Natural killer cell (primary cell): ENCODE results near the gene EVC. TPM values are rescaled to one million over a fixed set of nuclear protein-coding genes. Genes with fewer than 3 reads are reported as not detected.

Experiments used
- ATAC-seq, 3 donors: fragments of 150-1000 bp in 2 of 3; fragments of 200-7000 bp in 1 of 3; cut with Tn5 transposase; 1 replicate in 1 of 3; 2 replicates in 2 of 3; pipeline ENCODE4 v1.10.0; 2021; ENCODE audit warnings: mild to moderate bottlenecking in 2 of 3, moderate library complexity in 2 of 3
- DNase-seq, 2 donors: peaks; one replicate each; pipeline versions ENCODE4 v3.0.0 to v3.0.0-alpha.2; 2013 to 2021; ENCODE audit warnings: mixed read lengths in 1 of 2
- H3K27ac ChIP-seq: one replicate; pipeline ENCODE4 v1.5.1; 2013; ENCODE audit warnings: mild to moderate bottlenecking, low read length
- H3K27me3 ChIP-seq: one replicate; pipeline ENCODE4 v1.6.1; 2013; ENCODE audit warnings: low read length; ENCODE audit not compliant: control insufficient read depth, insufficient read depth
- H3K36me3 ChIP-seq: one replicate; pipeline ENCODE4 v1.6.1; 2013; ENCODE audit warnings: low read length; ENCODE audit not compliant: control insufficient read depth, insufficient read depth
- H3K4me1 ChIP-seq: one replicate; pipeline ENCODE4 v1.6.1; 2013; ENCODE audit warnings: low read length; ENCODE audit not compliant: control insufficient read depth, insufficient read depth
- H3K4me3 ChIP-seq: one replicate; pipeline ENCODE4 v1.5.1; 2013; ENCODE audit warnings: low read length
- H3K9me3 ChIP-seq: one replicate; pipeline ENCODE4 v1.6.1; 2013; ENCODE audit warnings: low read length; ENCODE audit not compliant: control insufficient read depth, insufficient read depth
- H3K27ac Mint-ChIP-seq, 2 donors: one replicate each; pipeline ENCODE4 v1.8.0; 2022; ENCODE audit warnings: mild to moderate bottlenecking in 2 of 2, mixed read lengths in 2 of 2, moderate library complexity in 1 of 2
- H3K27me3 Mint-ChIP-seq, 2 donors: one replicate each; pipeline ENCODE4 v1.8.0; 2022; ENCODE audit warnings: low read depth in 2 of 2, mixed read lengths in 2 of 2
- H3K36me3 Mint-ChIP-seq: one replicate; pipeline ENCODE4 v1.8.0; 2022; ENCODE audit warnings: mixed read lengths
- H3K4me1 Mint-ChIP-seq, 2 donors: one replicate each; pipeline ENCODE4 v1.8.0; 2022; ENCODE audit warnings: mixed read lengths in 2 of 2
- H3K4me3 Mint-ChIP-seq: one replicate; pipeline ENCODE4 v1.8.0; 2022; ENCODE audit warnings: mild to moderate bottlenecking, moderate library complexity, mixed read lengths
- H3K9me3 Mint-ChIP-seq, 2 donors: one replicate each; pipeline ENCODE4 v1.8.0; 2022; ENCODE audit warnings: mixed read lengths in 2 of 2
- WGBS: methylation state at CpG from one replicate; pipeline ENCODE4 v1.1.7; 2013; ENCODE audit warnings: missing lambda C conversion rate; ENCODE audit not compliant: insufficient coverage; 5-methylcytosine and 5-hydroxymethylcytosine counted together
- intact Hi-C: fragments of 100-400 bp; cut with micrococcal nuclease; formaldehyde crosslinking; loops from one replicate; pipeline ENCODE4 v1.14.2; 2022
- total RNA-seq, 4 donors: library from RNA; stranded (reverse); fragments of 120-200 nt in 1 of 4; gene quantifications; one replicate each; pipeline versions ENCODE4 v1.2.3 to v1.2.4, GENCODE V29; 2013 to 2022
- TF ChIP-seq, protein P1 (sequence below): fragments of 200-600 bp; IDR thresholded peaks from one replicate; pipeline ENCODE4 v1.8.0; 2022; ENCODE audit warnings: antibody characterized with exemption

EVC gene
- total RNA-seq, 3 donors from 2014 or later (not counting 1 experiment from before 2014, with no cell fraction given): 0.18 to 2.9 (median 0.42) TPM

DNA sequence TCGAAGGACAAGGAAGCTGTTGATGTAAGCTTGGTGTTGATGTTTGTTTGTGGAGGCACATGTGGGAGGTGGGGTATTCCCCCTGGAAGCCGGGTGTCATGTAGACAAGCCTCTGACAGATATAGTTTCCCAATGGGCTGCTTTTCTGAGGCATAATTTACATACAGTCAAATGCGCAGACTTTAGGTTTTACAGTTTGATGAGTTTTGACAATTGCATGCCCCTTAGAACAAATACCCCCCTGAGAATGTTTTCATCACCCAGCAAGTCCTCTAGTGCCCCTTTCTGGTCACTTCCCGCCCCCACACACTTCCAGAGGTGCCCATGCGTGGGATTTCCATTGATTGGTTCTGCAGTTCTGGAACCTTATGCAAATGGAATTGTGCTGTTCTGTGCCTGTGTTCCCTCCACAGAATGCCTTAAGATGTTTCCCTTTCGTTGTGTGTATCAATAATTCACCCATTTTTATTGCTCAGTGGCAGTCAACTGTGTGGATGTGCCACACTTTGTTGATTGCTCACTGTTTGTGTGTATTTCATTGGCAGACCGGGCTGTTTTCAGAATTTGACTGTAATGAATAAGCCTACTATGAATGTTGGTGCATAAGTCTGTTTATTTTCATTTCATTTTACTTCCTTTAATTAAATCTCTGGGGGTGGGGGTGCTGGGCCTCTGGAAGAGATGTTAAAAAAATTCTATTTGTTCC, 8.5 kb downstream of the EVC start:
- H3K27ac Mint-ChIP-seq: no peak overlapping the region
- H3K27ac ChIP-seq: no peak overlapping the region
- no peaks in the 10 kb centered on the region for H3K4me1 ChIP-seq
- no peaks in the 10 kb centered on the region for H3K4me1 Mint-ChIP-seq
- no peak overlapping the region for H3K4me3 ChIP-seq
- H3K36me3 ChIP-seq: no peaks in the 10 kb centered on the region
- H3K9me3 Mint-ChIP-seq: no peaks in the 10 kb centered on the region
- peaks cover 6 to 26% of the 10 kb centered on the region in 2 donors for H3K27me3 Mint-ChIP-seq
- peaks cover 3% of the 10 kb centered on the region for H3K9me3 ChIP-seq
- DNase-seq: no peak
- ATAC-seq: no peak
- WGBS: 81% methylated on average over 7 of the region's 7 CpGs
- no peak overlapping the region for H3K4me3 Mint-ChIP-seq
- H3K36me3 Mint-ChIP-seq: no peaks in the 10 kb centered on the region
- TF ChIP-seq, protein P1, sequence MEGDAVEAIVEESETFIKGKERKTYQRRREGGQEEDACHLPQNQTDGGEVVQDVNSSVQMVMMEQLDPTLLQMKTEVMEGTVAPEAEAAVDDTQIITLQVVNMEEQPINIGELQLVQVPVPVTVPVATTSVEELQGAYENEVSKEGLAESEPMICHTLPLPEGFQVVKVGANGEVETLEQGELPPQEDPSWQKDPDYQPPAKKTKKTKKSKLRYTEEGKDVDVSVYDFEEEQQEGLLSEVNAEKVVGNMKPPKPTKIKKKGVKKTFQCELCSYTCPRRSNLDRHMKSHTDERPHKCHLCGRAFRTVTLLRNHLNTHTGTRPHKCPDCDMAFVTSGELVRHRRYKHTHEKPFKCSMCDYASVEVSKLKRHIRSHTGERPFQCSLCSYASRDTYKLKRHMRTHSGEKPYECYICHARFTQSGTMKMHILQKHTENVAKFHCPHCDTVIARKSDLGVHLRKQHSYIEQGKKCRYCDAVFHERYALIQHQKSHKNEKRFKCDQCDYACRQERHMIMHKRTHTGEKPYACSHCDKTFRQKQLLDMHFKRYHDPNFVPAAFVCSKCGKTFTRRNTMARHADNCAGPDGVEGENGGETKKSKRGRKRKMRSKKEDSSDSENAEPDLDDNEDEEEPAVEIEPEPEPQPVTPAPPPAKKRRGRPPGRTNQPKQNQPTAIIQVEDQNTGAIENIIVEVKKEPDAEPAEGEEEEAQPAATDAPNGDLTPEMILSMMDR: no peak
- no peaks in the 10 kb centered on the region for H3K27me3 ChIP-seq
- intact Hi-C loops: no loop called here

DNA sequence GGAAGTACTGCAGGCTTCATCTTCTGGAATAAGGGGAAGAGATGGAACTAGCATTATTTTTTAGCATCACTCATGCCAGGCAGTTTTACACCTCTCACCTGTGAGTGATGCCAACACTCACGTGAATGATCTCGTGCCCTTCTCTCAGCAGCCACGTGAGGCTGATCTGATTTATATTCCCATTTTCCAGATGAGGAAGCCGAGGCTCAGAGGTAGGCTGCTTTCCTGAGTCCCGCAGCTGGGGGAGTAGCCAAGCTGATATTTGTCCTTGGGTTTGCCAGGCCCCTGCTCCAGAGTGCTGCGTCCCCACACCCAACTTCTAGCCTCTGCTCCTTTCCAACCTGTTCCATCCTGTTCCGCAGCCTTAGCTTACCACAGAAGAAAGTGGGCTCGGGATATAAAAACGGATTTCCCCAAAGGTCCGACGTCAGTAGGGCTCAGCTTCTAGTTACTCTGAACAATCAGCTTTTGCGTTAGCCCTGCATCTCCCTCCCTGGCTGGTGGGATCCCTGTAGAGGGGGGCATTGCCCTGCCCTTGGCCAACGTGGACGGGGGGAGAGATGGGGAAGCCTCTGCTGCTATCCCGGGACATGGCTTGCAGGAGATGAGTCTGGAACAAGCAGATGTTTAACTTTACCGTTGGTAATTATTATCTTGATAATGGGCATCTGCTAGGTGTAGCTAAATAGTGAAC, 9.3 kb downstream of the EVC start:
- no peaks in the 10 kb centered on the region for H3K27me3 ChIP-seq
- no peaks in the 10 kb centered on the region for H3K9me3 Mint-ChIP-seq
- H3K4me3 ChIP-seq: no peak overlapping the region
- no peak for ATAC-seq
- no peaks in the 10 kb centered on the region for H3K36me3 Mint-ChIP-seq
- H3K27me3 Mint-ChIP-seq: peaks cover 6 to 21% of the 10 kb centered on the region in 2 donors
- 80% methylated on average over 16 of the region's 16 CpGs for WGBS
- H3K27ac Mint-ChIP-seq: no peak overlapping the region
- H3K4me1 Mint-ChIP-seq: no peaks in the 10 kb centered on the region
- DNase-seq: no peak
- H3K9me3 ChIP-seq: peaks cover under 1% of the 10 kb centered on the region
- no peaks in the 10 kb centered on the region for H3K4me1 ChIP-seq
- no peak overlapping the region for H3K27ac ChIP-seq
- intact Hi-C loops: no loop called here
- H3K36me3 ChIP-seq: no peaks in the 10 kb centered on the region
- no peak overlapping the region for H3K4me3 Mint-ChIP-seq
- TF ChIP-seq, protein P1: no peak

DNA sequence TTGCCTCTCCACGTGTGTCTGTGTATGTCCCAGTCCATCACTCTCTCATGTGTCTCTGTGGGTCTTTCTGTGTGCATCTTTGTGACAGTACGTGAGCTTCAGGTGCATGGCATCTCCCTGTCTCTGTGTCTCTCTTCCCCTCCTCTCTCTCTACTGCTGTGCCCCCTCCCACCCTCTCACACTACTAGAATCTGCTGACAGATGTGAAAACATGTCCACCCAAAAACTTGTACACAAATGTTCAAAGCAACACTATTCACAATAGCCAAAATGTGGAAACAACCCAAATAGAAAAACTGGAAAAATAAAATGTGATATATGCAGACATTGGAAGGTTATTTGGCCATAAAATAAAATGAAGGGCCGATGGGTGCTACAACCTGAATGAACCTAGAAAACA, 10.0 kb downstream of the EVC start:
- no peak overlapping the region for H3K4me3 Mint-ChIP-seq
- no peak overlapping the region for H3K27ac Mint-ChIP-seq
- TF ChIP-seq, protein P1: no peak
- Histone ChIP-seq H3K4me1 (no peaks in the 10 kb centered on the region), H3K4me3 (no peak overlapping the region), H3K9me3 (no peaks in the 10 kb centered on the region), H3K27ac (no peak overlapping the region), H3K36me3 (no peaks in the 10 kb centered on the region), H3K27me3 (no peaks in the 10 kb centered on the region)
- intact Hi-C loops: no loop called here
- H3K4me1 Mint-ChIP-seq: no peaks in the 10 kb centered on the region
- peaks cover 6 to 20% of the 10 kb centered on the region in 2 donors for H3K27me3 Mint-ChIP-seq
- ATAC-seq (no peak), DNase-seq (no peak)
- no peaks in the 10 kb centered on the region for H3K36me3 Mint-ChIP-seq
- H3K9me3 Mint-ChIP-seq: no peaks in the 10 kb centered on the region
- WGBS: 77% methylated on average over 2 of the region's 3 CpGs
